T-cell (primary cell): ENCODE results near the gene AP4S1. TPM values are rescaled to one million over a fixed set of nuclear protein-coding genes. Genes with fewer than 3 reads are reported as not detected.
A peak's percentile ranks its signal among the peaks of the same experiment; 100 is the strongest.
"Not testable (repeated sequence)": the region's sequence is repeated elsewhere in the genome, so short reads cannot be mapped to it uniquely, and the experiment has no call there.

Source experiments
- ATAC-seq, 4 experiments: fragments of 200-7000 bp in 3 of 4; fragments of 150-1000 bp in 1 of 4; cut with Tn5 transposase; replicated peaks in 1 of 4; 1 replicate in 3 of 4; 2 replicates in 1 of 4; pipeline ENCODE4 v1.10.0; 2021; ENCODE audit warnings: moderate library complexity in 3 of 4, mild to moderate bottlenecking in 2 of 4, moderate number of reproducible peaks in 1 of 4
- CTCF ChIA-PET, 2 donors: fragments of 300-600 bp; sonication (Branson Sonifier 250); formaldehyde crosslinking; loops; one replicate each; lab custom pipeline; 2022; ENCODE audit warnings: antibody characterized with exemption in 2 of 2; lab: Charles Lee
- POLR2A ChIA-PET, 2 donors: fragments of 300-600 bp; sonication (Branson Sonifier 250); formaldehyde crosslinking; loops; one replicate each; lab custom pipeline; 2022; ENCODE audit warnings: antibody characterized with exemption in 2 of 2; lab: Charles Lee
- DNase-seq, 35 experiments: peaks; one replicate each; pipeline versions ENCODE4 v3.0.0 to v3.0.0-alpha.2; 2013 to 2023
- H3K27ac ChIP-seq: one replicate; pipeline ENCODE4 v1.5.1; 2013; ENCODE audit warnings: low read length
- H3K27me3 ChIP-seq, 2 experiments: replicated peaks in 1 of 2; 1 replicate in 1 of 2; 2 replicates in 1 of 2; pipeline versions ENCODE4 v1.6.1 to v1.7.0; 2013; ENCODE audit warnings: low read length in 1 of 2, mixed read lengths in 1 of 2; ENCODE audit not compliant: control insufficient read depth in 2 of 2, insufficient read depth in 2 of 2; ENCODE audit errors: extremely low read depth in 1 of 2
- H3K36me3 ChIP-seq, 2 donors: 1 replicate in 1 of 2; 2 replicates in 1 of 2; pipeline versions ENCODE4 v1.6.1 to v1.7.0; 2013; ENCODE audit warnings: low read length in 1 of 2; ENCODE audit not compliant: control insufficient read depth in 2 of 2, insufficient read depth in 1 of 2; ENCODE audit errors: extremely low read depth in 1 of 2
- H3K4me1 ChIP-seq, 2 experiments: 1 replicate in 1 of 2; 2 replicates in 1 of 2; pipeline versions ENCODE4 v1.6.1 to v1.7.0; 2013; ENCODE audit warnings: low read length in 2 of 2, mixed read lengths in 1 of 2; ENCODE audit not compliant: insufficient read depth in 2 of 2, control insufficient read depth in 1 of 2; ENCODE audit errors: extremely low read depth in 1 of 2
- H3K4me3 ChIP-seq, 2 donors: 1 replicate in 1 of 2; 2 replicates in 1 of 2; pipeline versions ENCODE4 v1.5.1 to v1.7.0; 2013; ENCODE audit warnings: mild to moderate bottlenecking in 2 of 2, low read length in 1 of 2, moderate library complexity in 1 of 2; ENCODE audit not compliant: control insufficient read depth in 1 of 2; ENCODE audit errors: extremely low read depth in 1 of 2
- H3K9me3 ChIP-seq: 2 replicates; pipeline ENCODE4 v1.7.0; 2013
- H3K27ac Mint-ChIP-seq, 2 donors: one replicate each; pipeline ENCODE4 v1.8.0; 2020 to 2021; ENCODE audit warnings: mild to moderate bottlenecking in 2 of 2, mixed read lengths in 2 of 2
- H3K27me3 Mint-ChIP-seq, 2 donors: one replicate each; pipeline ENCODE4 v1.8.0; 2021 to 2022; ENCODE audit warnings: mixed read lengths in 2 of 2
- H3K36me3 Mint-ChIP-seq: one replicate; pipeline ENCODE4 v1.8.0; 2021; ENCODE audit warnings: mixed read lengths
- H3K4me1 Mint-ChIP-seq, 3 donors: one replicate each; pipeline ENCODE4 v1.8.0; 2020 to 2022; ENCODE audit warnings: mixed read lengths in 3 of 3, mild to moderate bottlenecking in 1 of 3
- H3K4me3 Mint-ChIP-seq, 3 donors: one replicate each; pipeline ENCODE4 v1.8.0; 2020 to 2022; ENCODE audit warnings: mild to moderate bottlenecking in 3 of 3, mixed read lengths in 3 of 3, moderate library complexity in 3 of 3
- H3K9me3 Mint-ChIP-seq, 3 donors: one replicate each; pipeline ENCODE4 v1.8.0; 2020 to 2022; ENCODE audit warnings: mixed read lengths in 3 of 3
- WGBS: methylation state at CpG from one replicate; pipeline ENCODE4 v1.1.5; 2013; ENCODE audit warnings: missing lambda C conversion rate; ENCODE audit not compliant: insufficient coverage; 5-methylcytosine and 5-hydroxymethylcytosine counted together
- total RNA-seq, 35 experiments: library from RNA in 6 of 35; stranded (reverse) in 6 of 35; fragments of 120-200 nt in 1 of 35; gene quantifications; one replicate each; pipeline versions ENCODE4 v1.2.1 to v1.2.4 and lab custom pipeline; 2013 to 2026

Gene AP4S1
- total RNA-seq, 5 donors from 2014 or later (not counting 1 experiment from before 2014, with no cell fraction given) = 12.7 to 16.5 (median 14.7) TPM

DNA sequence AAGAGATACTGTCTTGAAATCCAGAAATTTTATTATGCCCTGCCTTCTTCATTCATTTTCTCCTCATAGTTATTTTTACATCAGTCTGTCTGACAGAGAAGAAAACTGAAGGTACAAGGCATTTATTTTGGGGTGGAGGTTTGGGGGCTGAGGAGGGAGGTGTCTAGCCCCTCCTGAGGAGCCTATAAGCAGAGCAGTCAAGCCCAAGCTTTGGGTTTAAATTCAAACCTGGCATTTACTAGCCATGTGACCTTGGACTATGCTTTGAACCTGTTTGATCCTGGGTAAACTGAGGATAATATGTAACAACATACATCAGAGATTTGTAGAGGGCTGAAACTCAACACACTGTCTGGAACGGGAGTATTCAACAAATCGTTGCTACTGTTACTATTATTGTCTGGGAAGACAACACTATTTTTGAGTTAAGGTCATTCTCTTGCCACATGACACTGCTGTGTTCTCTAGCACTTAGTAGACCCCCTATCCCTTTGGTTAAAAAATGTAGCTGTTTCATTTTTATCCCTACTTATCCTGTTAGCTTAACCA, 66.8 kb downstream of the AP4S1 start:
- Mint-ChIP-seq H3K27ac (no peak overlapping the region), H3K27me3 (no peaks in the 10 kb centered on the region), H3K4me3 (no peak overlapping the region), H3K4me1 (no peaks in the 10 kb centered on the region), H3K36me3 (no peaks in the 10 kb centered on the region), H3K9me3 (no peaks in the 10 kb centered on the region)
- H3K27me3 ChIP-seq = no peaks in the 10 kb centered on the region
- no peak for DNase-seq
- H3K4me1 ChIP-seq = no peaks in the 10 kb centered on the region
- WGBS = no CpG with 5 or more reads among the region's 2 CpGs
- no peaks in the 10 kb centered on the region for H3K9me3 ChIP-seq
- peaks cover 3 to 7% of the 10 kb centered on the region in 2 donors for H3K36me3 ChIP-seq
- ChIA-PET CTCF (no interaction called here), POLR2A (no interaction called here)
- no peak overlapping the region for H3K4me3 ChIP-seq
- no peak overlapping the region for H3K27ac ChIP-seq
- ATAC-seq = no peak

- H3K36me3 Mint-ChIP-seq, POLR2A ChIA-PET, H3K9me3 ChIP-seq, H3K27ac Mint-ChIP-seq, H3K27ac ChIP-seq, H3K9me3 Mint-ChIP-seq, H3K27me3 Mint-ChIP-seq, DNase-seq, H3K4me1 Mint-ChIP-seq, H3K27me3 ChIP-seq, H3K4me3 Mint-ChIP-seq, H3K4me3 ChIP-seq, H3K4me1 ChIP-seq, ATAC-seq: not testable (repeated sequence)
- CTCF ChIA-PET = interaction anchor here in 1 of 2 donors (0.5 kb wide), 1 partner anchor 50 kb away, joined by 3 read pairs; no protein-coding TSS in a partner anchor
- peaks cover 7 to 15% of the 10 kb centered on the region in 2 donors for H3K36me3 ChIP-seq
- WGBS = 88% methylated on average over 4 of the region's 10 CpGs
Measured at GRCh38 chr14:31093884-31094839, 68.7 kb downstream of the AP4S1 start.

GRCh38 chr14:31095817-31096216, 70.4 kb downstream of the AP4S1 start:
- H3K4me1 Mint-ChIP-seq, DNase-seq, H3K27me3 Mint-ChIP-seq, H3K4me3 Mint-ChIP-seq, H3K4me3 ChIP-seq, POLR2A ChIA-PET, H3K4me1 ChIP-seq, H3K9me3 ChIP-seq, H3K27me3 ChIP-seq, H3K27ac Mint-ChIP-seq, CTCF ChIA-PET, H3K9me3 Mint-ChIP-seq, H3K27ac ChIP-seq, ATAC-seq: not testable (repeated sequence)
- H3K36me3 Mint-ChIP-seq = peaks cover 14% of the 10 kb centered on the region
- H3K36me3 ChIP-seq = peaks cover 7 to 30% of the 10 kb centered on the region in 2 donors
- WGBS = 100% methylated on average over 6 of the region's 8 CpGs

- CTCF ChIA-PET = no interaction called here
Measured at GRCh38 chr14:31096255-31096654, 70.8 kb downstream of the AP4S1 start.

GRCh38 chr14:31097081-31097480, 71.6 kb downstream of the AP4S1 start:
- H3K27ac Mint-ChIP-seq = peak overlapping the region in 1 of 2 donors; percentile 23
- POLR2A ChIA-PET = interaction anchor here in 1 of 2 donors (0.6 kb wide), 1 partner anchor 178 kb away, joined by 3 read pairs; no protein-coding TSS in a partner anchor
- CTCF ChIA-PET = interaction anchor here in 1 of 2 donors (0.6 kb wide), 1 partner anchor 59 kb away, joined by 3 read pairs; no protein-coding TSS in a partner anchor

More at GRCh38 chr14:31096255-31096654, 70.8 kb downstream of the AP4S1 start:
- Histone ChIP-seq H3K4me3 (no peak overlapping the region), H3K27ac (no peak overlapping the region), H3K27me3 (no peaks in the 10 kb centered on the region), H3K4me1 (no peaks in the 10 kb centered on the region), H3K36me3 (peaks cover 7 to 34% of the 10 kb centered on the region in 2 donors), H3K9me3 (no peaks in the 10 kb centered on the region)
- Mint-ChIP-seq H3K27me3 (no peaks in the 10 kb centered on the region), H3K4me1 (no peaks in the 10 kb centered on the region), H3K9me3 (no peaks in the 10 kb centered on the region), H3K27ac (no peak overlapping the region), H3K4me3 (no peak overlapping the region), H3K36me3 (peaks cover 16% of the 10 kb centered on the region)
- no peak for DNase-seq
- POLR2A ChIA-PET = interaction anchor here in 1 of 2 donors (0.6 kb wide), 1 partner anchor 178 kb away, joined by 3 read pairs; no protein-coding TSS in a partner anchor
- no peak for ATAC-seq
- 100% methylated on average over 1 of the region's 6 CpGs for WGBS

DNA sequence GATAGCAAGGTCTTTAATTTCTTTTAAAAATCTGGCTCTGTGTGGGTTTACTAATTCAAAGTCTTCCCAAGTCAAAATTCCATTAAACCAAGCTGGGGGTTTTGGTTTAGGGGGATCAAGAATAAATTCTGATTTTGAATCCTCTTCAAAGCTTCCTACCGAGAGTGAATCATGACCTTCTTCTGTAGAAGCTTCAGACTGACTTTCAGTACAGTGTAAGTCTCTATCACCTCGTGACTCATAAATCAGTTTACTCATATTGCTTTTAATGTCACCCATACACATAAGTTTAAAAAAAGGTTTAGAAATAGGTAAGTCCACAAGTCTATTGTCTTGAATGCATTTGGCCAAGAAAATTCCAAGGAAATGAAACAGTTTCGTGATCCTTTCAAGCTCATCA, 81.3 kb downstream of the AP4S1 start:
- ChIA-PET POLR2A (no interaction called here), CTCF (no interaction called here)
- Histone ChIP-seq H3K4me3 (no peak overlapping the region), H3K36me3 (peaks cover 3 to 89% of the 10 kb centered on the region in 2 donors), H3K4me1 (no peaks in the 10 kb centered on the region), H3K27ac (no peak overlapping the region), H3K27me3 (no peaks in the 10 kb centered on the region), H3K9me3 (no peaks in the 10 kb centered on the region)
- no CpG with 5 or more reads among the region's 3 CpGs for WGBS
- Mint-ChIP-seq H3K27me3 (no peaks in the 10 kb centered on the region), H3K36me3 (peaks cover 51% of the 10 kb centered on the region), H3K9me3 (no peaks in the 10 kb centered on the region), H3K27ac (peak overlapping the region; percentile 41 to 67), H3K4me1 (no peaks in the 10 kb centered on the region), H3K4me3 (no peak overlapping the region)
- ATAC-seq (no peak), DNase-seq (no peak)

More at GRCh38 chr14:31097081-31097480, 71.6 kb downstream of the AP4S1 start:
- Mint-ChIP-seq H3K9me3 (no peaks in the 10 kb centered on the region), H3K27me3 (no peaks in the 10 kb centered on the region), H3K4me3 (no peak overlapping the region), H3K4me1 (no peaks in the 10 kb centered on the region), H3K36me3 (peaks cover 23% of the 10 kb centered on the region)
- Histone ChIP-seq H3K4me1 (no peaks in the 10 kb centered on the region), H3K27me3 (no peaks in the 10 kb centered on the region), H3K36me3 (peaks cover 7 to 42% of the 10 kb centered on the region in 2 donors), H3K9me3 (no peaks in the 10 kb centered on the region), H3K27ac (no peak overlapping the region), H3K4me3 (no peak overlapping the region)
- DNase-seq = no peak
- no CpG with 5 or more reads among the region's 1 CpG for WGBS
- no peak for ATAC-seq
